HG03378 (cell line): ENCODE results near the gene OR52E5.

Source experiments
- ATAC-seq: cut with Tn5 transposase; IDR thresholded peaks from one replicate; pipeline ENCODE4 v1.9.1; 2021; ENCODE audit warnings: mild to moderate bottlenecking, moderate library complexity; ENCODE audit not compliant: unreplicated experiment

Gene OR52E5

DNA sequence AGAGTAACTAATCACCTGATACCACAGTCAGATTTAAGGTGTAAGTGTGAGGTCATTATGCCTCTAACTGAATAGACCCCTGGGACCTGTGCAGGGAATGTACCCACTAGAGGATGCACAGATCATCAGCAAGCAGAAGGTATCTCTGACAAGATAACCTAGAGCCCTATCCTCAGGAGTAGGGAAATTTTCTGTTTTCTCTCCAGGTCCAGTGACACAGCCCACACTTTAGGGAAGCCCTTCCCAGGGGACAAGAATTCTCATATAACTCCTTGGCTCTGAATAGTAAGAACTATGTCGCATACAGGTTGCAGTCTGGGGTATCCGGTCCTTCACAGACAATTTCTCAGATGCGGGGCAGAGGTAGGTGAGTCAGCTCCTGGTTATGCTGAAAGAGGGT, at the start of gene OR52E5:
OR52E5 (plus strand) TSS at position 301 of the 400 bp plus-strand sequence. CDS start 7,569 bp downstream, outside the sequence.
- ATAC-seq: no peak

DNA sequence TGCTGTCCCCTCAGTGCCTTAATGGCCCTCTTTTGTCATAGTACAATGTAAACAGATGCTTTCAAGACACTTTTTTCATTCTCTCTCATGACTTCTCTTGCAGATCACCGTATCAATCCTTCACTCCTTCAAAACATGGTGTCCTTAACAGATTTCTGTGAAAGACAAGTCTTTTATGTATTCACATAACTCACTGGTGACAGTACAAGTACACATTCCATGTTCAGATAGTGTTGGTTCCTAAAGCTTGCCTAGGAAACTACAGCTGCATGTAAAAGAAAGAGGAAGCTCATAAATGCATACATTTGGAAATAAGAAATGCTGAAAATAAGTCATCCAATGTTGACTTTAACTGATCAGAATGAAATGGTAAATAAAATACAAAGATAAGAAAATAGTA, 46.3 kb upstream of the OR52E5 start:
- ATAC-seq: no peak

DNA sequence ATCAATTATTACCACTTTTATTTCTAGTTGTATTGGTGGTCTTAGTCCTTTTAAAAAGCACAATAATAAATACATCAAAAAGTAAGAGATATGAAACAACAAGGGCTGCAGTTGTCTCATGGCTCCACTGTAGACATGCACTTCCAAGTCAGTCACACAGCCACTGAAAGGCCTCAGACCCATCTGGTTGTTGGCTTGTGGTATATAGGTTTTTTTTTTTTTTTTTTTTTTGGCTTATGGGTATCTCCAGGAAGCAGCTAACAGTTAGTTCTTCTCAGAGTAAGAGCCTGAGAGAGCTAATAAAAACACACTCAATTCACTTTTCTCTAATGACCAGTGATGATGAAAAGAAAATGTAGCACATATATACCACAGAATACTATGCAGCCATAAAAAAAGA, 45.3 kb upstream of the OR52E5 start:
- ATAC-seq: no peak

DNA sequence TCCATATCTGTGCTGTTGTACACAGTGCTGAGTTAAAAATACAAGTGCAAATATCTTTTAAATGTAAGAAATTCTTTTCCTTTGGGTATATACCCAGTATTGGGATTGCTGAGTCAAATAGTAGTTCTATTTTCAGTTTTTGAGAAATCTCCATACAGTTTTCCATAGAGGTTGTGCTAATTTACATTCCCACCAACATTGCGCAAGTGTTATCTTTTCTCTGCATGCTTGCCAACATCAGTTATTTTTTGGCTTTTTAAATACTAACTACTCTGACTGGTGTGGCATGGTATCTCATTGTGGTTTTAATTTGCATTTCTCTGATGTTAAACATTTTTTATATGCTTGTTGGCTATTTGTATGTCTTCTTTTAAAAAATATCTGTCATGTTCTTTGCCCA, 42.0 kb upstream of the OR52E5 start:
- no peak for ATAC-seq

DNA sequence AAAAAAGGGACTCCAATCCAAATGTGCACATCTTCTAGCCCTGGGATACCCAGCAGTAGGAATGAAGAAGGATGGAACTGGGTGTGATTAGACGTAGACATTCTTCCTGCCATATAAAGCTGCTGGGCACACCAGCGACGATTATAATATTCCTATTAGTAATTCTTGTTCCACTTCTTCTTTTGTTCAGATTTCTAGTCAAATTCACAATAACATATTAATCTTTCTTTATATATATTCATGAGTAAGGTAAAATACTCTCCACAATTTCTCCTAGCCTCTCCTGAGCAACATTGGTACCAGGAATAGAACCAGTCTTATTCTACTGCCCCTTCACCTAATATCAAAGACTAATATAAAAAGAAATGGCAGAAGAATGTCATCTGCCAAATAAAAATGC, 35.4 kb upstream of the OR52E5 start, which contains the start of gene OR52E8:
OR52E8 (minus strand) TSS at position 101 of the 400 bp plus-strand sequence; CDS start at position 101, 0 bp downstream.
- ATAC-seq: no peak

DNA sequence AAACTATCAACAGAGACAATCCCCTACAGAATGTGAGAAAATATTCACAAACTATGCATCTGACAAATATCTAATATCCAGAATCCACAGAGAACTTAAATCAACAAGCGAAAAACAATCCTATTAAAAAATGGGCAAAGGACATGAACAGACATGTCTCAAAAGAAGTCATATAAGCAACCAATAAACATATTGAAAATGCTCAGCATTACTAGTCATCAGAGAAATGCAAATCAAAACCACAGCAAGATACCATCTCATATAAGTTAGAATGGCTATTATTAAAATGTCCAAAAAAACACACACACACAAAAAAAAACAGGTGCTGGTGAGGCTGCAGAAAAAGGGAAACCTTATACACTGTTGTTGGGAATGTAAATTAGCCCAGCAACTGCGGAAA, 27.2 kb upstream of the OR52E5 start:
- no peak for ATAC-seq

DNA sequence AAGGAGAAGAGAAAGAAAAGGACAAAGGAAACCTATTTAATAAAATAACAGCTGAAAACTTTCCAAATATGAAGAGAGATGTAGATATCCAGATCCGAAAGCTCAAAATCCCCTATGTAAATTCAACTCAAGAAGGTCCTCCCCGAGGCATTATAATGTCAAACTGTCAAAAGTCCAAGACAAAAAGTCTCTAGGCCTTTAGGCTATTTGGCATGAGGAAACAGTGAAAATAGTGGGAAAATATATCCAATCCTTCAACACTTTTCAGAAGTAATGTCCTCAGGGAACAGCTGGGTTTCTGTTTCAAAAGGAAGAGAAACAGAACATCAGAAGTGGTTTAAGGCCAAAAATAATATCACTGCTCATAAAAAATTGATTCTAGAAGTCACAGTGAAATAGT, 14.4 kb upstream of the OR52E5 start:
- no peak for ATAC-seq

DNA sequence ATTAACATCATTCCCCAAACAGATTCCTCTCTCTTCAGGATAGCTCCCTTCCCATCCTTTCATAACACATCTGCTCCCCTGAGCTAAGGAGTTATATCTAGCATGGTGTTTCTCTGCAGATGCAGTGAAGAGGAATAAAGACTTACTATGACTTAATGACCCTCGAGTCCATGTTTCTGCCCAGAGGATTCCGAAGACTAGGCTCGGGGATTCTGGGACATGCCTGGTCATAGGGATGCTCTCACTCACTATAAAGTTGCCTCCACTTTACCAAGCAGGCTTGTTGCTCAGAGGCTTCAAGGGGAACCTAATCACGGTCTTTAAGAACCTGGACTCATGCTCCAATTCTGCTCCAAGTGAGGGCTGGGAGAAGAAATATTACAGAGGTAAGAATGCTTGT, 12.7 kb upstream of the OR52E5 start, which contains the start of gene OR52E4:
OR52E4 (plus strand) TSS at position 301 of the 400 bp plus-strand sequence. CDS start 3,664 bp downstream, outside the sequence.
- ATAC-seq: no peak

DNA sequence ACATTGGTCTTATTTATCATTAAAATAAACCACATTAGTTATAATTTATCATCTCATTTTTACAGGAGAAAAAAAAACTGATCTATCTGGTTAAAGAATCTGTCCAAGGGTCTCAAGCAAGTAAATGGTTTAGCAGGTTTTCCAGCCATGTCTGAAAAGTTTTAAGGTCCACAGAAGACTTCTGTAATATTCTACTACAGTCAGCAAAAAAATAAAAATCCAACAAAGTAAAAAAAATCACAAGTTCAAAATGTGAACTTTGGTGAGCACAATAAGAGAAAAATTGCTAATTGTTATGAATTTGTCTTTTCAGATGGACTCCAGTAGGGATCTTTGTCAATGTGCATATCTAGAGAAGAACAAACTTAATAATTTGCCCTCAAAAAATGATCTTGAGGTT, 11.3 kb upstream of the OR52E5 start:
- ATAC-seq: no peak

DNA sequence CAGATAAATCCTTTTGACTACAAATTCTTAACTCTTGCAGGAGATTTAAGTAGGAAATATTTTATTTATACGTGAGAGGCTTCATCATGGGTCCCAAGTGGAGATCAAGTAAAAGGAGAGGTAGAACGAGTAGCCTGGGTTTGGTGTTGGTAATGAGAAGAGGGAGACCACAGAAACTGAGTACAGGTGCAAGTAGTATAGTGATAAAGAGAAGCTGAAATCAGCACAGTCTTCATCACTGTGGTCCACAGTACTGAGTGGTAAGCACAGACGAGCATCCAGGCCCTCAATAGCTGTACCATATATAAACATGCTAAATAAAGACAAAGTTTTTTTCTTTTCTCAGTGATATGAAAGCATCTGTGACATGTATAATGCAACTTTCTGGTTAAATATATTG, 5.8 kb upstream of the OR52E5 start:
- ATAC-seq: no peak

DNA sequence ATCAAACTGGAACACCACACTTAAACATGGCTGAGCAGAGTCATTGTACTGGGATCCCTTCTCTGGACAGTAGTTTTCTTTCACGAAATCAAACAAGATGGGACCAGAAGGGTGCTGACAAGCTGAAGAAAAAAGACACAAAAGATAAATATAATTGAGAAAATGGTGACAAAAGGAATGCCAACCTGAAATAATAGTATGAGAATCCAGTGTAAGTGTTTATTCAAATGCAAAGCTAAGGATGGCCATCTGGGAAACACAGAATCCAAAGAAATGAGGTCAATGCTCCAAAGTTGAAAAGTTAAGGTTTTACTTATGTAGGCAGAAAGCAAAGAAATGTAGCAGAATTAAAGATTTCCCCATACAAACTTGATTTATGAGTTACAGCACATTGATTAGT, 5.3 kb upstream of the OR52E5 start:
- no peak for ATAC-seq

DNA sequence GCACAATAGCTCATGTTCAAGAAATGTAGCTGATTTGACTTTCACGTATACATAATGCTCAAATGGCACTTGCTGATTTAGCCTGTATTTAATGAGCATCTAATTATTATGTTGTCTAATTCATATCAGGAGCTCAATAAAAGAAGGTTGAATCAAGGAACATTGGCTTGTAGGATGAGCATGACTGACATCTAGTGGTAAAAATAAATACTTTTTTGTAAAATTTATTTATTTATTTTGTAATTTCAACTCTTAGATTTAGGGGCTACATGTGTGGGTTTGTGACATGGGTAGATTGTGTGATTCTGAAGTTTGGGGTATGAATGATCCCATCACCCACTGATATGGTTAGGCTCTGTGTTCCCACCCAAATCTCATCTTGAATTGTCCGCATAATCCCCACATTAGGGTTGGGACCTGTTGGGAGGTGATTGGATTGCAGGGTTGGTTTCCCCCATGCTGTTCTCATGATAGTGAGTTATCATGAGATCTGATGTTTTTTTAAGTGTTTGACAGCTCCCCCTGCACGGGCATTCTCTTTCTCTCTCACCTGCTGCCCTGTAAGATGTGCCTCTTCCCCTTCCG, 1.7 kb upstream of the OR52E5 start:
- ATAC-seq: no peak

DNA sequence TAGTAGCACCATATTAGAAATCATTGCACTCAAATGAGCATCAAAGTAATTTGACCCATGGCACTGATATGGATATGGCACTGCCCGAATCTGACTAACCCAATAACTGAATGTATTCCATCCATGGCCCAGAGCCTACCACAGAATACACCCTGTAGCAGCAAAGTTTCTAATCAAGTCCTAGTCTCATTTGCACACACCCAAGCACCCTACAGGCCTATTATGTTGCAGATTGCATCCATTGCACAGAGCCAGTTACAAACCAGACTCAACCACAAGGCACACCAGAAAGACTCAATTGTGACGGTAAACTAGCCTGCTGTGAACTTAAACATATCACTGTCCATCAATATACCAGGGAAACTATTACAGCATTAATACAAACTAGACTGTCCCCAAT, 6.5 kb downstream of the OR52E5 start:
- no peak for ATAC-seq

DNA sequence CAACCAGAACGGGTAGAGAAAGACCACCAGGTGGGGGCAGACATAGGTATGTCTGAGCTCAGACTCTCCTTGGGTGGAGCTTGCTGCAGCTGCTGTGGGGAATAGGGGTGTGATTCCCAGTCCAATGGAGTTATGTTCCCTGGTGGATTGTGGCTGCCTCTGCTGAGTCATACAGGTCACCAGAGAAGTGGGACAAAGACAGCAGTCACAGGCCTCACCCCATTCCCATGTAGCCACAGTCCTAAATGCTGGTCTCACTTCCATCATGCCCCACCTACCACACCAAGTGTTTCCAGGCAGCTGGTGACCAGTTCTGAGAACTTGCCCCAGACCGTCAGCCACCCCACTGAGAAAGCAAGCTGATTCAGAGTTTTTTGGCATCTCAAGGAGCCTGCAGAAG, 17.5 kb downstream of the OR52E5 start:
- ATAC-seq: no peak

DNA sequence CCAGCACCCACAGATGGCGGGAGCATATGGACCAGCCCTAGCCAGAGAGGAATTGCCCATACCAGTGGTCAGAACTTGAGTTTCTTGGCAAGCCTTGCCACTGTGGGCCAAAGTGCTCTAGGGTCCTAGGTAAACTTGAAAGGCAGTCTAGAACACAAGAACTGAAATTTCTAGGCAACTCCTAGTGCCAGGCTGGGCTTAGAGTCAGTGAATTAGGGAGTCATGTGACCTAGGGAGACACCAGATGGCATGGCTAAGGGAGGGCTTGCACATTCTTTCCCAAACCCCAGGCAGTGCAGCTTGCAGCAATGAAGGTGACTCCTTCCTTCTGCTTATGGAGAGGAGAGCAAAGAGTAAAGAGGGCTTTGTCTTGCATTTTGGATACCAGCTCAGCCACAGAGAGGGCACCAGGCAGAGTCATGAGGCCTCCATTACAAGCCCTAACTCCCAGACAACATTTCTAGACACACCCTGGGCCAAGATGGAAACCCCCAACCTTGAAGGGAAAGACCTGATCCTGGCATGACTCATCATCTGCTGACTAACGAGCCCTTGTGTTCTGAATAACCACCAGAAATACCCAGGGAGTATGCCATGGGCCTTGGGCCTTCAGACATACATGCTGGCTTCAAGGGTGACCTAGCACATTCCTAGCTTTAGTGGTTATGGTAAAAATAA, 29.9 kb downstream of the OR52E5 start:
- ATAC-seq: peak; percentile 93

DNA sequence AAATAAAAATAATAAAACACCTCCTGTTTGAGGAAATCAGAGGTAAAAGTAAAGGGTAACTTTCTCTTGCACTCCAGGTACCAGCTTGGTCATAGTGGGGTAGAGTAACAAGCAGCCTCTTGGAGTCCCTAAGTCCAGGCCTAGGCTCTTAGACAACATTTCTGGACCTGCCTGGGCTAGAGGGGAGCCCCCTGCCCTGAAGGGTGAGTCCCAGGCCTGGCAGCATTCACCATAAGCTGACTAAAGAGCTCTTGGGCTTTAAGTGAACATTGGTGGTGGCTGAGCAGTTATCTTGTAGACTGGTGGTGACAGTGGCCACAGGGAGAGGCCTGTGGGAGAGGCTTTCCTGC, 30.4 kb downstream of the OR52E5 start:
- ATAC-seq: peak; percentile 33

DNA sequence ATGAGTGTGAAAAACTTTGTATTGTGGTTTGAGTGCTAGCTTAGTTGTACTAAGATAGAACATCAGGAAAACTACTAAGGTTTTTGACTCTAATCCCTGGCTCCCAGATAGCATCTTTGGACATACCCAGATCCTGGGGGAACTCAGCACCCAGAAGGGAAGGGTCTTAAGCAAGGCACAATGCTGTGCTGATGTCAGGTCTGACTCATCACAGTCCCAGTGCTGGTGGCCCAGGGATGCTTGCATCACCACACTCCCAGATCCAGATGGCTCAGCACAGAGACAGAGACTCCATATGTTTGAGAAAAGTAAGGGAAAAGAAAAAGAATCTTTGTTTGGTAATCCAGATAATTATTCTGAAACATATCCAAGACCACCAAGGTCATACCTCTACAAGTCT, 30.8 kb downstream of the OR52E5 start:
- ATAC-seq: peak; percentile 27

DNA sequence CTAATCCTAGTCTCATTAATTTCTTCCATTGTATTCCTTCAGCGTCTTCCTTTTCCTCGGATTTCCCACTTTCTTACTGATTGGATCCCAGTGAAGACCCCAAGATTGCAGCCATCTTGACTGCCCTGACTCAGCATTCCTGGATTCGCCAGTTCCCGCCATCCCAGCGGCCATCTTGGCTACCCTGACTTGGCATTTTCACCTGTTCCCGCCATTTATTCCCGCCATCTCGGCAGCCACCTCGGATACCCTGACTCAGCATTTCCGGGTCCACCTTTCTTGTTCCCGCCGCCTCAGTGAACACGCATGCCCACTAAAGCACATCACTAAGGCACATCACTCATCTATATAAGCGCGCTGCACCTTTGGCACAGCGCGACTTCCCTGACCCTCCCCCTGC, 35.3 kb downstream of the OR52E5 start:
- ATAC-seq: no peak

DNA sequence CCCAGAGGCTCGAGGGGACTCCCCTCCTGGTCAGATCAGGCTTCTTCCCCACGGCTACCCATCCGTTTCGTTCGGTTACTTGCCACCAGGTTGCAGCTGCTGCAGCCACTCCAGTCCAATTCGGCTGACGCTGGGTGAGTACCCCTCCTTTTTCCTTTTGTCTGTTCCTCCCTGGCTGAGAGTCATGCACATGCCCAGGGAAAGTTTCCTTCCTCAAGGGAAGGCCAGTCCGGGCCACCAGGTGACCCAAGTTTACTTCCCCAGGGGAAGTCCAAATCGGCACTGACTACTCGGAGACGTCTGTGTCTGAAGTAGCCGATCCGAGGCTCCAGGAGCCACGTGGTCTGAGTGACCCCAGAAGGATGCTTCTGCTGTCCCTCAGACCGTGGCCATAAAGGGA, 35.8 kb downstream of the OR52E5 start:
- no peak for ATAC-seq

DNA sequence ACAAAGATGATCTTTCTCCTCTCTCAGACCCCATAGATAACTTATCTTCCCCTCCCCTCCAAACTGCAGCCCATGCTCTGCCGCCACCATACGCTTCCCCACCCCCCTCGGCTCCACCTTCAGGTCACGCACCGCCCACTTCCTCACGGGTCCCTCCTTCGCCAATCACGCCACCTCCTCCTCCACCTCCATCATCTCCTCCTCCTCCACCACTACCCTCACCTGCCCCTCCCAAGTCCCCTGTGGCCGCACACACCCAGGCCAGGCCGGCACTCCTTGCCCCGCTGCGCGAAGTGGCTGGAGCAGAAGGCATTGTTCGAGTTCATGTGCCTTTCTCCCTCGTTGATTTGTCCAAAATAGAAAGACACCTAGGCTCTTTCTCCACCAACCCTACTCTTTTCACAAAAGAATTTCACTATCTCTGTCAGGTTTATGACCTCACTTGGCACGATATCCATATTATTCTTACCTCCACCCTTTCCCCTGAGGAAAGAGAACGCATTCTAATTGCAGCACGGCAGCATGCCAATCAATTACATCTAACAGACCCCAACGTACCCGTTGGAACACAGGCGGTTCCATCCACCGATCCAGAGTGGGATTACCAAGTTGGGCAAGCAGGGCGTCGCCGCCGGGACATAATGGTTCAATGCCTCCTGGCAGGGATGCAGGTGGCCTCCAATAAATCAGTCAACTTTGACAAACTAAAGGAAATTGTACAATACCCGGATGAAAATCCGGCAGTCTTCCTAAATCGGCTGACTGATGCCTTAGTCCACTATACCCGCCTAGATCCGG, 36.8 kb downstream of the OR52E5 start:
- ATAC-seq: no peak

DNA sequence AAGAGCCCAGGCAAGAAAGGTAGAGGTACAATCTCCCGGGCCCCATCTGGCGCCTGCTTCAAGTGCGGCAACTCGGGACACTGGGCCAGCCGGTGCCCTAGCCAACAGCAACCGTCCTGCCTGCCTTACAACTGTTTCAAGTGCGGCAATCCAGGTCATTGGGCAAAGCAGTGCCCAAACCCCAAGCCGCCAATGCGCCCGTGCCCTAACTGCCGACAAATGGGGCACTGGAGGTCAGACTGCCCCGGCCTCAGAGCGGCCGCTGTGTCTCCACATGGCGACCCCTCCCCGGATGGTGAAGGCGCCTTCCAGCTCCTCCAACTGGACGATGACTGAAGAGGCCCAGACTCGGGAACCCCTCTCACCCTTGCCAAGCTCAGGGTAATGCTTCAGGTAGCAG, 37.6 kb downstream of the OR52E5 start:
- ATAC-seq: no peak

DNA sequence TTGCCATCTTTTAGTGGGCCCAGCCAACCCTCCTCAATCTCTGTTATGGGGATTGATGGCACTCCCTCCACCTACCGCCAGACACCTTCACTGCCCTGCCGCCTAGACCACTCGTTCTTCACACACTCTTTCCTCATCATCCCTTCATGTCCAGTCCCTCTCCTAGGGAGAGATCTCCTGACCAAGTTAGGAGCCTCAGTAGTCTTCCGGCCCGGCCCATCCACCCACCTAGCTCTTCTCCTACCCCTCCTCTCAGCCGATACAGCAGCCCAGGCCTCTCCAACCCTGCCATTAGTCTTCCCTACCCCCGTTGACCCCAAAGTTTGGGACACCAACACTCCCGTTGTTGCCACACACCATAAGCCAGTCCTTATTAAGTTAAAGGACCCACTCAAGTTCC, 38.1 kb downstream of the OR52E5 start:
- no peak for ATAC-seq
